ENCODE data around the gene NTM. TPM values are rescaled to one million over a fixed set of nuclear protein-coding genes. Genes with fewer than 3 reads are reported as not detected.

The NTM gene
- total RNA-seq, 1 experiment from 2014 or later: 9.9 TPM

- no peak for DNase-seq
- Mint-ChIP-seq H3K9me3 (no peaks in the 10 kb centered on the region), H3K27ac (no peak overlapping the region), H3K4me1 (peaks cover 22 to 35% of the 10 kb centered on the region in 2 experiments), H3K4me3 (no peak overlapping the region), H3K36me3 (ENCODE audit: insufficient read depth in 1 of 3, low read depth in 3 of 3) (peaks cover 0 to 1% (median 0%) of the 10 kb centered on the region in 3 experiments; a peak in 3 of 7 replicates), H3K27me3 (ENCODE audit: low read depth) (no peaks in the 10 kb centered on the region)
- H3K23ac ChIP-seq (ENCODE audit: insufficient read length, low read depth, low read length): no peak overlapping the region
- no peaks in the 10 kb centered on the region; the same call in 1 of the 2 replicates for H3K4me1 ChIP-seq (ENCODE audit: insufficient read depth, low read length)
- no peak overlapping the region for H2BK20ac ChIP-seq (ENCODE audit: low read depth, low read length, poor library complexity, severe bottlenecking)
- WGBS (ENCODE audit: extremely low coverage, insufficient read length, low lambda C conversion rate): no CpG with 5 or more reads among the region's 13 CpGs
- no peaks in the 10 kb centered on the region for H3K9me3 ChIP-seq (ENCODE audit: control insufficient read depth, low read depth, low read length)
- H2BK12ac ChIP-seq (ENCODE audit: insufficient read length, low read depth, low read length): no peak overlapping the region
- TF ChIP-seq, protein P1, sequence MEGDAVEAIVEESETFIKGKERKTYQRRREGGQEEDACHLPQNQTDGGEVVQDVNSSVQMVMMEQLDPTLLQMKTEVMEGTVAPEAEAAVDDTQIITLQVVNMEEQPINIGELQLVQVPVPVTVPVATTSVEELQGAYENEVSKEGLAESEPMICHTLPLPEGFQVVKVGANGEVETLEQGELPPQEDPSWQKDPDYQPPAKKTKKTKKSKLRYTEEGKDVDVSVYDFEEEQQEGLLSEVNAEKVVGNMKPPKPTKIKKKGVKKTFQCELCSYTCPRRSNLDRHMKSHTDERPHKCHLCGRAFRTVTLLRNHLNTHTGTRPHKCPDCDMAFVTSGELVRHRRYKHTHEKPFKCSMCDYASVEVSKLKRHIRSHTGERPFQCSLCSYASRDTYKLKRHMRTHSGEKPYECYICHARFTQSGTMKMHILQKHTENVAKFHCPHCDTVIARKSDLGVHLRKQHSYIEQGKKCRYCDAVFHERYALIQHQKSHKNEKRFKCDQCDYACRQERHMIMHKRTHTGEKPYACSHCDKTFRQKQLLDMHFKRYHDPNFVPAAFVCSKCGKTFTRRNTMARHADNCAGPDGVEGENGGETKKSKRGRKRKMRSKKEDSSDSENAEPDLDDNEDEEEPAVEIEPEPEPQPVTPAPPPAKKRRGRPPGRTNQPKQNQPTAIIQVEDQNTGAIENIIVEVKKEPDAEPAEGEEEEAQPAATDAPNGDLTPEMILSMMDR (conservative IDR thresholded peaks at IDR 0.05): no peak
- no peak overlapping the region for H3T11ph ChIP-seq (ENCODE audit: low read length)
- H2AFZ ChIP-seq (ENCODE audit: low read length): no peak overlapping the region
- no peak overlapping the region for H2BK120ac ChIP-seq (ENCODE audit: low read depth, low read length, poor library complexity, severe bottlenecking)
- H3K56ac ChIP-seq (ENCODE audit: insufficient read length, low read depth, low read length): no peak overlapping the region
- no peak overlapping the region for H3K9ac ChIP-seq (ENCODE audit: extremely low read depth, insufficient read length, low read length)
- no peak overlapping the region for H2BK15ac ChIP-seq (ENCODE audit: low read depth, low read length)
- no peak overlapping the region for H2AK5ac ChIP-seq (ENCODE audit: insufficient read length, low read length)
- no peak overlapping the region for H4K8ac ChIP-seq (replicated peaks; ENCODE audit: insufficient read length, low read depth, low read length)
- H3K4ac ChIP-seq (ENCODE audit: low read depth, low read length): no peak overlapping the region
- H4K91ac ChIP-seq (ENCODE audit: insufficient read length, low read depth, low read length): no peak overlapping the region
- no peaks in the 10 kb centered on the region for H3K27me3 ChIP-seq (ENCODE audit: insufficient read depth, low read length)
- H3K18ac ChIP-seq (ENCODE audit: insufficient read length, low read depth, low read length): no peak overlapping the region
- no peak overlapping the region for H3K4me2 ChIP-seq (ENCODE audit: insufficient read depth, insufficient read length, low read length)
- H3K79me1 ChIP-seq (ENCODE audit: insufficient read depth, low read depth, low read length, poor library complexity, severe bottlenecking): no peaks in the 10 kb centered on the region
- no peaks in the 10 kb centered on the region for H3K23me2 ChIP-seq (ENCODE audit: insufficient read length, low read depth, low read length, poor library complexity, severe bottlenecking)
- H3K79me2 ChIP-seq (ENCODE audit: insufficient read depth, low read length): no peaks in the 10 kb centered on the region
- no peak overlapping the region for H3K14ac ChIP-seq (ENCODE audit: insufficient read depth, low read length)
- H4K20me1 ChIP-seq (ENCODE audit: control insufficient read depth, insufficient read depth, insufficient read length): peaks cover 2% of the 10 kb centered on the region
- no peak overlapping the region for H2BK5ac ChIP-seq (ENCODE audit: insufficient read length, low read length)
- no peak overlapping the region for H3K27ac ChIP-seq (ENCODE audit: insufficient read length, low read depth, low read length)
- H4K5ac ChIP-seq (ENCODE audit: insufficient read length, low read depth, low read length): no peak overlapping the region
Observed at GRCh38 chr11:132244846-132245245, 874.4 kb downstream of the NTM start.
